GOT3 (cell line): ENCODE data around the gene ECI1.

ENCODE experiments used
- DNase-seq: peaks from one replicate; lab custom pipeline; 2025; ENCODE audit warnings: mixed read lengths; lab: John Stamatoyannopoulos, UW

The ECI1 gene

DNA sequence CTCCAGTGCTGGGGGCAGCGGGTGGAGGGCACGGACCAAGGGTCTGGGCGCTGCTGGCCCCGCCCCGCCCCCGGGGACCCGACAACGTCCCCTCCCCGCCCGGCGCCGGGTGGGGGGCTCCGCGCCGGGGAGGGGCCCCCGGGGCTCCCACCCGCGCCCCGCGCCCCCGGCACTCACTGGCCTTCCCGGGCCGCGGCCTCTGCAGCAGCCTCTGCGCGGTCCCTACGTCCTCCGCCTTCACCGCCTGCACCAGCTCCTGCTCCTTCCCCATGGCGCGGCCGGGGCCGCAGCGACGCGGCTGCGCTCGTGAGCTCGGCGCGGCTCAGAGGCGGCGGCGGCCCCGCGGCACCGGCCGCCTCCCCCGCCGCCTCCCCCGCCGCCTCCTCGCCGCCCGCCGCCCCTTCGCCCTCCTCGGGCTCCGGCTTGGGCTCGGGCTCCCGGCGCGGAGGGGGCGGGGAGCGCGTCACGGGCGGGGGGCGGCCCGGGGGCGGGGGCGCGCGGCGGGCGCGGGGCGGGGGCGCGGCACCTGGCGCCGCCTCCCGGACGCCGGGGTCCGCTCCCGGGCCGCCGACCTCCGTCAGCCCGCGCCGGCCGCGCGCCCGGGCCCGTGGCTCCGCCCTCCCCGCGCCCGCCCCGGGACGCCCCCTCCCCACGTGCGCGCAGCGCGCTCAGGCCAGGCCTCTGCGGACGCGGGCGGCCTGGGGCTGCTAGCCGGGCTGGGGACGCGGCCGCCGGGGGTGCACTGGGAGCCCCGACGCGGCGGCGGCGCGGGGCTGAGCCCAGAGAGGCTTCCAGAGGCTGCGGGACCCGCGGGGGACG is 55.0 kb downstream of the ECI1 start, which contains the start of gene CASKIN1:
CASKIN1 (minus strand) TSS at position 444 of the 819 bp plus-strand sequence; CDS start at position 271, 173 bp downstream.
- DNase-seq, result no peak

DNA sequence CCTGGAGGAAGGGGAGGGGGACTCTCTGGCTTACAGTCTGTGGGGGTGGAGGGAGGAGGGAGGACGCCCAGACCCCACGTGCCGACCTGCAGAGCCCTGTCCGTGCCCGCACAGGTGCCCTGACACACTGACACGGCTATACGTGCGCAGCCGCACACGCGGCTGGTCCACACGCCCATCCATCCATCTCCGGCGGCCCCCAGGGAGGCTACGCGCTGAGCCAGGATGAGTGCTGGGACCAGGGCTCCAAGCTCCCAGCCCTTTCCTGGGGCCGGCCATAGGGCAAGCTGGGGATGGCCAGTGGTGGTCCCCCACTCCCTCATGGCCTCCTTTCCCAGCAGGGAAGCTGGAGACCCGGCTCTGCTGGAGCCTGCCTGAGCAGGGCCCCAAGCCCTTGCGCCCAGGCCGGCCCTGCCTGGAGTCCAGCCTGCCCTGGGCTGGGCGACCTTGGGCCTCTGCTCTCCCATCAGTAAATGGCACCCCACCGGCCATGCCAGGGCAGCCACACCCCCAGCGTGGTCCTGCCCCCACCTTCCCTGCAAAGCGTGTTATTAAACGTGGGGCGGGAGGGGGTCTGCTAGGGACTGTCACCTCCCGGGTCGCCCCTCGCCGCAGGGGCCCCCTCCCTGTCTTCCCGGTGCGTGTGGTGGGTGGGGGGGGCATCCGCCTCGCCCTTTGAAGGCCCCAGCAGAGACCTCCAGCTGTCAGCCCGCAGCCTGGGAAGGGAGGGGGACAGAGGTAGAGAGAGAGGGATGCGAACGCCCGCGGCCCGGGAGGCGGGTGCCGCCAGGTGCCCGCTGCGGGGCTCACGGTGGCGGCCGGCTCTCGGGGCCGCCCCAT is 55.8 kb downstream of the ECI1 start:
- DNase-seq, result no peak

DNA sequence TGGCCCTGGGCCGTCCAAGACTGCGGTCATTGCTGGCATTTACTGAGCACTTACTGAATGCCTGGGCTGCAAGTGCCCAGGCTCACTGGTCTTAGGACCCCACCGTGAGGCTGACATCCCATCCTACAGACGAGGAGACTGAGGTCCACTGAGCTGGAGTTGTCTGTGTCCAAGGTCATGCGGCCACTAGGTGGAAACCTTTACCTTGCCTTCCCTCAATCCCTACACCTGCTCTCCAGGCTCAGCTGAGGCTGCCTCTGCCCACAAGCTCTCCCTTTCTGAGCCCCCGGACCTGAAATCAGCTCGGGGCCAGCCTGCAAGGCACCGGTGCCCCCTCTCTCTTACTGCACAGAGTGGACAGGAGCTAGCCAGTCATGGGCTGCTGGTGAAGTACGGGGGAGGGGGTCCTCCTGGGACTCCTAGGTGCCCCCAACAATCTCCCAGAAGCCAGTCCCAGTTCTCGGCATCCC is 56.5 kb downstream of the ECI1 start:
- no peak for DNase-seq

DNA sequence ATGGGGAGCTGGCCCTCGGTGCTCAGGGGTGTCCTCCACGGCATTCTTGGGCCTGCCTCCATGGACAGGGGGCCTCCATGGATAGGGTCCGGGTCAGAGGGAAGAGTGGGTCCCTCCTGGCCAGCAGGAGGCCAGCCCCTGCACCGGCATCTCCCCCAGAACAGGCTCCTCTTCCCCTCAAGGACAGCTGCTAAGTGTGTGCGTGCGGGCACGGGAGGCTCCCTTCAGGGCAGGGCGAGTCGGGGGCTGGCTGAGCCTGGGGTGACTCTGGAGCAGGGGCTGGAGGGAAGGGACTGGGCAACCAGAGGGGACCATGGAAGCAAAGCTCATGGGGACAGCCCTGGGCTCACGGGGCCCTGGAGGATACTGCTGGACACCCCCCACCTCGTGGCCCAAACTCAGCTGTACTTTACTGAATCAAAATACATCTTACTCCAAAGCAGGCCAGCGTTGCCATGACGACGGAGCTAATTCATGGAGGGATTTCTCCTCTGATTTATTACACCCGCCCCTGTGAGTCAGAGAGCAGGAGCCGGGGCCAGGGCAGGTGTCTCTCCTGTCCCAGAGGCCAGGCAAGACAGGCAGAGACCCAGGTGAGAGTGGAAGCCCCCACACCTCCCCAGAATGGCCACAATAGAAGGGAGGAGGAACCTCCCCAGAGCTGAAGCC is 57.1 kb downstream of the ECI1 start:
- no peak for DNase-seq

DNA sequence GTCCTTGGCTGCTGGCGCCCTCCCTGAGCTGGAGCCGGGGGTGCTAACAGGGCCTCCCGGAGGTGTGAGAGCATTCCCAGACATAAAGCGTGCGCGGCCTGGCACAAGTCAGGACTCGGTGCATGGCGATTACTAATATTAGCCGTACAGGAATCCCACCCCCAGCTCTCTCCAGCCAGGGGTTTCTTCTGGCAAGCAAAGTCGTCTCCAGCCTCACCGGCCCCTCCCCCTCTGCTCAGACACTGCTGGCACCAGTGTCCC is 60.0 kb downstream of the ECI1 start:
- DNase-seq, result no peak

DNA sequence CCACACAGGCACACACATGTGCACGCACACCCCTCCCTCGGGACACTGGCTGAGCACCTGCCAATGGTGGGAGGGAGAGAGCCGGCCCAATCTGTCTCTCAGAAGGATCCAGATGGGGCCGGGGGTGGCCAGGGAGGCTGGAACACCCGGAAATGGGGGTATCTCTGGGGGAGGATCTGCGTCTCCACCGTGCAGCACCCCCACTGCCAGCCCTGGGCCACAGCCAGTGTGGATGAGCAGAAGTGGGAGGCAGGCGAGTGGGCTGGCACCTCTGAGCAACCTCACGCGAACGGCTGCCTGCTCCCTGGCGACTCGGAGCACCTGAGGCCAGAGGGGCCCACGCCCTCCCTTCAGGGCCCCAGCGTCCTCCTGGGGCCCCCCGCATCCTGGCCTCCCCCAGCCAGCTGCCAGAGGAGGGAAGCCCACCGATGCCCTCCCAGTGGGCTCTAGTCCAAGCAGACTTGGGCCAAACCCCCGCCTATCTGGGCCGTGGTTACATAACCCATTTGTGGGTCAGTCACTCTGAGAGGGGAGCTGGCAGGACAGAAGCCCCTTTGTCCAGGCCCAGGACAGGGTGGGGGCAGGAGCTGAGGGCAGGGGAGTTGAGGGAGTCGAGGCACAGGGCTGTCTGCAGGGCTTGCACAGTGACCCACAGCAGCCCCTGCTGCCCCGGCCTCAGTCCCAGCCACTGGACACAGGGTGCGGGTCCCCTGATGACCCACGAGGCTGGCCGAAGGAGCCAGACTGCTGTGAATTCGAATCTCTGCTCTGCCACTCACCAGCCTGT is 60.5 kb downstream of the ECI1 start:
- no peak for DNase-seq

DNA sequence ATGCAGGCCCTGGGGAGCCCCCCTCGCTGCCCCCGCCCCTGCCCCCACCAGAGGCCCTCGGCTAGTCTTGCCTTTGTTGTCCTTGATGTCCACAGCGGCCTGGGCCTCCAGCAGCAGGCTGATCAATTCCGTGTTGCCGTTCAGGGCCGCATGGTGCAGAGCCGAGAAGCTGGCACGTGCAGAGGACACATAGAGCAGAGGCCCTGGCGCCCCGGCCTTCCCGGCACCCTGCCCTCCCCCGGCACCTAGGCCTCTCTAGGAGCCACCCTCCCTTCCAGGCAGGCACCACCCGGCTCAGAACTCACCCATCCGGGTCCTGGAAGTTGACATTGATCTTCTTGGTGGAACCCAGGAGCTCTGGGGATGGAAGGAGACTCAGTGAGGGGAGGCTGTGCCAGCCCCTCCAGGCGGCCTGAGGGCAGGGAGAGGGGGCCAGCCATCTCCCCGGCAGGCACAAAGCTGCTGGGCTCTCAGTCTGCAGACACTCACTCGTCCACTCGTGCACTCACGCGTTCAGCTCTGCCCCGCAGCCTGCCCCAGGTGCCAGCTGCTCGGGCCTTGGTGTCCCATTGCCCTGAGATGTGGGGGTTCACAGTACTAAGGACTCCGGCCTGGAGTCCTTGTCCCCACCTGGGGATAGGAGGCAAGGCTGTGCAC is 61.3 kb downstream of the ECI1 start:
- no peak for DNase-seq
